Epithelial cell of proximal tubule (primary cell): Measurements from ENCODE around the gene USP17L29. TPM values are rescaled to one million over a fixed set of nuclear protein-coding genes. Genes with fewer than 3 reads are reported as not detected.
A peak's percentile ranks its signal among the peaks of the same experiment; 100 is the strongest.
"Not testable (repeated sequence)": the region's sequence is repeated elsewhere in the genome, so short reads cannot be mapped to it uniquely, and the experiment has no call there.

ENCODE experiments used
- DNase-seq: peaks from one replicate; pipeline ENCODE4 v3.0.0-alpha.2; 2011; ENCODE audit warnings: low read depth
- H3K4me3 ChIP-seq: 2 replicates; pipeline ENCODE4 v1.5.1; 2011; ENCODE audit warnings: low read depth, mild to moderate bottlenecking, low read length
- CTCF ChIP-seq: conservative IDR thresholded peaks from 2 replicates; pipeline ENCODE4 v1.5.1; 2012; ENCODE audit warnings: low read depth, mild to moderate bottlenecking, low read length
- total RNA-seq: library from RNA; depleted of rRNA; stranded (reverse); fragments of >200 nt; gene quantifications from 2 replicates; pipeline ENCODE4 v1.2.3, GENCODE V29; 2015

Gene USP17L29
- total RNA-seq = not detected in 2 replicates

GRCh38 chr4:9353338-9353737, at the start of gene USP17L29:
TSS of gene USP17L29 (plus strand) at chr4:9353638. CDS start at chr4:9353638, 0 bp downstream.
- not testable (repeated sequence) for DNase-seq, H3K4me3 ChIP-seq

GRCh38 chr4:9324191-9324590, 29.2 kb upstream of the USP17L29 start:
- H3K4me3 ChIP-seq, DNase-seq: not testable (repeated sequence)

- H3K4me3 ChIP-seq, DNase-seq: not testable (repeated sequence)
These were observed 28.6 kb upstream of the USP17L29 start, which contains the start of gene USP17L24 for GRCh38 chr4:9324865-9325264. TSS of gene USP17L24 (plus strand) at chr4:9325165. CDS start at chr4:9325165, 0 bp downstream.

- H3K4me3 ChIP-seq, DNase-seq: not testable (repeated sequence)
These were observed 23.8 kb upstream of the USP17L29 start, which contains the start of gene USP17L25 for GRCh38 chr4:9329611-9330010. TSS of gene USP17L25 (plus strand) at chr4:9329911. CDS start at chr4:9329911, 0 bp downstream.

- not testable (repeated sequence) for H3K4me3 ChIP-seq
These were observed 19.1 kb upstream of the USP17L29 start, which contains the start of gene USP17L26 for GRCh38 chr4:9334358-9334757. TSS of gene USP17L26 (plus strand) at chr4:9334658. CDS start at chr4:9334658, 0 bp downstream.

GRCh38 chr4:9339103-9339502, 14.3 kb upstream of the USP17L29 start, which contains the start of gene USP17L5:
TSS of gene USP17L5 (plus strand) at chr4:9339403. CDS start at chr4:9339403, 0 bp downstream.
- not testable (repeated sequence) for H3K4me3 ChIP-seq, DNase-seq

More at GRCh38 chr4:9334358-9334757, 19.1 kb upstream of the USP17L29 start, which contains the start of gene USP17L26:
- DNase-seq = not testable (repeated sequence)

- H3K4me3 ChIP-seq, DNase-seq: not testable (repeated sequence)
These were observed 9.6 kb upstream of the USP17L29 start, which contains the start of gene USP17L27 for GRCh38 chr4:9343848-9344247. TSS of gene USP17L27 (plus strand) at chr4:9344148. CDS start at chr4:9344148, 0 bp downstream.

- not testable (repeated sequence) for H3K4me3 ChIP-seq, DNase-seq
These were observed 4.8 kb upstream of the USP17L29 start, which contains the start of gene USP17L28 for GRCh38 chr4:9348593-9348992. TSS of gene USP17L28 (plus strand) at chr4:9348893. CDS start at chr4:9348893, 0 bp downstream.

- DNase-seq, H3K4me3 ChIP-seq: not testable (repeated sequence)
These were observed 2.6 kb upstream of the USP17L29 start for GRCh38 chr4:9350866-9351265.

GRCh38 chr4:9362829-9363228, 9.4 kb downstream of the USP17L29 start, which contains the start of gene USP17L30:
TSS of gene USP17L30 (plus strand) at chr4:9363129. CDS start at chr4:9363129, 0 bp downstream.
- DNase-seq, H3K4me3 ChIP-seq: not testable (repeated sequence)

- not testable (repeated sequence) for DNase-seq, H3K4me3 ChIP-seq
These were observed 26.4 kb downstream of the USP17L29 start for GRCh38 chr4:9379881-9380280.

- peak overlapping the region; percentile 57 for H3K4me3 ChIP-seq
- not testable (repeated sequence) for DNase-seq
- peak; percentile 34 for TF ChIP-seq CTCF
These were observed 27.6 kb downstream of the USP17L29 start for GRCh38 chr4:9381012-9381534.

GRCh38 chr4:9384126-9384525, 30.7 kb downstream of the USP17L29 start:
- H3K4me3 ChIP-seq = no peak overlapping the region
- peak; percentile 38 for DNase-seq
- TF ChIP-seq CTCF = no peak

- not testable (repeated sequence) for H3K4me3 ChIP-seq, DNase-seq
These were observed 35.6 kb downstream of the USP17L29 start for GRCh38 chr4:9389001-9389400.
